HG03039 (cell line): ENCODE measurements around the gene SIRPA.

Experiments
- ATAC-seq: cut with Tn5 transposase; IDR thresholded peaks from one replicate; pipeline ENCODE4 v1.9.1; 2021; ENCODE audit warnings: mild to moderate bottlenecking, moderate library complexity; ENCODE audit not compliant: unreplicated experiment

Gene SIRPA

GRCh38 chr20:1894951-1895673 lies at the start of gene SIRPA:
SIRPA (plus strand) TSS chr20:1895407; CDS start chr20:1895448, 41 bp downstream.
- ATAC-seq = no peak

GRCh38 chr20:1845701-1846100 lies 49.5 kb upstream of the SIRPA start:
- no peak for ATAC-seq

GRCh38 chr20:1846341-1846740 lies 48.9 kb upstream of the SIRPA start:
- no peak for ATAC-seq

- no peak for ATAC-seq
These were observed 48.3 kb upstream of the SIRPA start for GRCh38 chr20:1846876-1847275.

- no peak for ATAC-seq
These were observed 47.4 kb upstream of the SIRPA start for GRCh38 chr20:1847780-1848179.

- no peak for ATAC-seq
These were observed 46.8 kb upstream of the SIRPA start for GRCh38 chr20:1848373-1848772.

- no peak for ATAC-seq
These were observed 43.8 kb upstream of the SIRPA start for GRCh38 chr20:1851396-1851795.

GRCh38 chr20:1853473-1853872 lies 41.7 kb upstream of the SIRPA start:
- ATAC-seq = no peak

- ATAC-seq = no peak
These were observed 41.0 kb upstream of the SIRPA start for GRCh38 chr20:1854246-1854645.

- no peak for ATAC-seq
These were observed 40.1 kb upstream of the SIRPA start for GRCh38 chr20:1855109-1855508.

GRCh38 chr20:1855690-1856089 lies 39.5 kb upstream of the SIRPA start:
- no peak for ATAC-seq

- ATAC-seq = no peak
These were observed 38.8 kb upstream of the SIRPA start for GRCh38 chr20:1856424-1856823.

- ATAC-seq = no peak
These were observed 37.7 kb upstream of the SIRPA start for GRCh38 chr20:1857466-1857865.

GRCh38 chr20:1858871-1859270 lies 36.3 kb upstream of the SIRPA start:
- no peak for ATAC-seq

- no peak for ATAC-seq
These were observed 34.8 kb upstream of the SIRPA start for GRCh38 chr20:1860446-1860845.

- no peak for ATAC-seq
These were observed 33.7 kb upstream of the SIRPA start for GRCh38 chr20:1861347-1861976.

GRCh38 chr20:1861996-1862662 lies 33.1 kb upstream of the SIRPA start:
- ATAC-seq = no peak

- no peak for ATAC-seq
These were observed 32.5 kb upstream of the SIRPA start for GRCh38 chr20:1862663-1863053.

- no peak for ATAC-seq
These were observed 31.9 kb upstream of the SIRPA start for GRCh38 chr20:1863296-1863695.

GRCh38 chr20:1866834-1867233 lies 28.4 kb upstream of the SIRPA start:
- ATAC-seq = no peak

GRCh38 chr20:1867495-1868260 lies 27.5 kb upstream of the SIRPA start:
- ATAC-seq = no peak
